KMS-11 (cell line): ENCODE data around the gene DSCAML1.

Experiments
- H2AFZ ChIP-seq: fragments of 200-600 bp; sonication (generic); 2 replicates; pipeline ENCODE4 v1.6.1; 2016; ENCODE audit warnings: antibody characterized with exemption, mixed run types, low read depth
- H3K27ac ChIP-seq: fragments of 200-600 bp; sonication (generic); 2 replicates; pipeline ENCODE4 v1.6.1; 2016; ENCODE audit warnings: mild to moderate bottlenecking, mixed run types
- H3K27me3 ChIP-seq: fragments of 200-600 bp; sonication (generic); 2 replicates; pipeline ENCODE4 v1.6.1; 2017; ENCODE audit warnings: mild to moderate bottlenecking, low read depth, mixed run types, moderate library complexity; ENCODE audit not compliant: insufficient read depth
- H3K36me3 ChIP-seq: fragments of 200-600 bp; sonication (generic); 2 replicates; pipeline ENCODE4 v1.6.1; 2017; ENCODE audit warnings: mild to moderate bottlenecking, mixed run types; ENCODE audit not compliant: insufficient read depth
- H3K4me1 ChIP-seq: fragments of 200-600 bp; sonication (generic); 2 replicates; pipeline ENCODE4 v1.6.1; 2016; ENCODE audit warnings: mild to moderate bottlenecking, low read depth, mixed run types; ENCODE audit not compliant: poor library complexity, severe bottlenecking
- H3K4me2 ChIP-seq: fragments of 200-600 bp; sonication (generic); 2 replicates; pipeline ENCODE4 v1.7.0; 2016; ENCODE audit warnings: mild to moderate bottlenecking, mixed run types
- H3K4me3 ChIP-seq: fragments of 200-600 bp; sonication (generic); IDR thresholded peaks from 2 replicates; pipeline ENCODE4 v1.6.1; 2017; ENCODE audit warnings: low read depth, low read length, mixed read lengths; ENCODE audit not compliant: insufficient read depth
- H3K79me2 ChIP-seq: fragments of 200-600 bp; sonication (generic); 2 replicates; pipeline ENCODE4 v1.6.1; 2016; ENCODE audit warnings: low read depth, mixed run types; ENCODE audit not compliant: insufficient read depth
- H3K9ac ChIP-seq: fragments of 200-600 bp; sonication (generic); 2 replicates; pipeline ENCODE4 v1.6.1; 2016; ENCODE audit warnings: mild to moderate bottlenecking, mixed run types
- H4K20me1 ChIP-seq: fragments of 200-600 bp; sonication (generic); 2 replicates; pipeline ENCODE4 v1.6.1; 2016; ENCODE audit warnings: mild to moderate bottlenecking, mixed run types; ENCODE audit not compliant: insufficient read depth
- CTCF ChIP-seq: fragments of 200-600 bp; sonication (generic); conservative IDR thresholded peaks from 2 replicates; pipeline ENCODE4 v1.6.1; 2017; ENCODE audit warnings: low read depth, mild to moderate bottlenecking, antibody characterized with exemption, low read length, moderate library complexity, mixed read lengths

DSCAML1 gene

GRCh38 chr11:117789241-117789640 lies 7.8 kb downstream of the DSCAML1 start:
- no peak for TF ChIP-seq CTCF
- Histone ChIP-seq H4K20me1 (no peaks in the 10 kb centered on the region), H3K79me2 (no peaks in the 10 kb centered on the region), H3K9ac (no peak overlapping the region), H2AFZ (no peak overlapping the region), H3K4me2 (no peak overlapping the region), H3K4me1 (no peaks in the 10 kb centered on the region), H3K27ac (no peak overlapping the region), H3K4me3 (no peak overlapping the region), H3K27me3 (no peaks in the 10 kb centered on the region), H3K36me3 (no peaks in the 10 kb centered on the region)

DNA sequence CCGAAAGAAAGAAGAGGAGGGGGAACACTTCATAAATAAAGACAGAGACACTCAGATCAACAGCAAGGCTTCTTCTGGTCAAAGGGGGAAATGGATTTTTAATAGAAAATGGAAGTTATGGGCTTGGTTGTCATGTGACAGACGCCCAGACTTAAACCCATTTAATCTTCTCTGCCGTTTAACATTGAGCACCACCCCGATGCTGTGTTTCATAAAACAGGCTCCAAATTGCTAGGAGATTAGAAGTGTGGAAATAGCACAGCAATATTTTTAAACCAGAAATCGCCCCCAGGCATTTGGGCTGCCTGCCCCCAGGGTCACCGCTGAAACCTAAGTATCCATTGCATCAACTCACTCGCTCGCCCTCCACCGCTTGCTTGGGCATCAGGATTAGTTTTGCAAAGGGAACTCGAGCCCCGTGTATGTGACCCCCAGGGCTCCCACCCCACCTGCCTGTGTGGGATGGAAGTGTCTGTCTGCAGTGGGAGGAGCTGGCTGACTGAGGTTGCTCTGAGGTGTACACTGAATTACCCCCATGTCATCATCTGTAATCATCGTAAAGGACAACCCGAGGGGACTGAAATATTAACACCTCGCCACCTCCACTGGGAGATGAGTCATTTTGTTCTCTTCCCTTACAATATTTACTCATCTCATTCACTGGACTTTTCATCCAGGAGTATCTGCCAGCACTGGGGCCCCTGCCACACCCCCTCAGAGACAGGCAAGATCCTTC lies 10.7 kb downstream of the DSCAML1 start:
- Histone ChIP-seq H3K4me3 (no peak overlapping the region), H3K4me1 (no peaks in the 10 kb centered on the region), H3K9ac (no peak overlapping the region), H3K4me2 (no peak overlapping the region), H3K36me3 (no peaks in the 10 kb centered on the region), H3K79me2 (no peaks in the 10 kb centered on the region), H3K27ac (no peak overlapping the region), H4K20me1 (no peaks in the 10 kb centered on the region), H3K27me3 (no peaks in the 10 kb centered on the region), H2AFZ (no peak overlapping the region)
- TF ChIP-seq CTCF, result no peak

- no peak overlapping the region for H3K4me3 ChIP-seq
- no peak overlapping the region for H3K9ac ChIP-seq
- TF ChIP-seq CTCF, result no peak
- no peaks in the 10 kb centered on the region for H3K36me3 ChIP-seq
- H3K27ac ChIP-seq, result no peak overlapping the region
- H3K4me1 ChIP-seq, result no peaks in the 10 kb centered on the region
- H4K20me1 ChIP-seq, result no peaks in the 10 kb centered on the region
- H2AFZ ChIP-seq, result no peak overlapping the region
- H3K79me2 ChIP-seq, result no peaks in the 10 kb centered on the region
- no peaks in the 10 kb centered on the region for H3K27me3 ChIP-seq
- no peak overlapping the region for H3K4me2 ChIP-seq
These were observed 14.9 kb downstream of the DSCAML1 start for GRCh38 chr11:117782101-117782500.

DNA sequence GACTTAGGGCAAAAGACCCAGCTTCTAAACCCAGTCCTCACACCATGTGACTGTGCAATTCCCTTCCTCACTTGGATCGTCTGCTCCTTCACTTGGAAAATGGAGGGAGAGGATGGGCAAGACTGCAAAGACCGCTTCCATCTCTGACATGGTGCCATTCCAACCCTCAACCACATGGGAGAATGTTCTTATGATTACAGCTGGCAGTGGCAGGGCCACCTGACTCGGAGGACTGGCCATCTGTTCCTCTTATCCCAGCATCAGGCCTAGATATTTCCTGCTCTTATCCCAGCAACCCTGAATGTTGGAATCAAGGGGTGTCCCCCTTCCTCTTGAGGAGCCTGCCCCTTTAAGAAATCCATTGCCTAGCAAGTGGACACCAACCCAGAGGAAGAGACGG lies 15.4 kb downstream of the DSCAML1 start:
- H3K36me3 ChIP-seq, result no peaks in the 10 kb centered on the region
- H3K27ac ChIP-seq, result no peak overlapping the region
- H3K27me3 ChIP-seq, result no peaks in the 10 kb centered on the region
- H3K9ac ChIP-seq, result no peak overlapping the region
- no peak for TF ChIP-seq CTCF
- no peak overlapping the region for H3K4me2 ChIP-seq
- no peaks in the 10 kb centered on the region for H4K20me1 ChIP-seq
- no peaks in the 10 kb centered on the region for H3K4me1 ChIP-seq
- H3K4me3 ChIP-seq, result no peak overlapping the region
- H3K79me2 ChIP-seq, result no peaks in the 10 kb centered on the region
- no peak overlapping the region for H2AFZ ChIP-seq
